ENCODE data around the gene CACNA1B. TPM values are rescaled to one million over a fixed set of nuclear protein-coding genes. Genes with fewer than 3 reads are reported as not detected.

The CACNA1B gene
- polyA plus RNA-seq, 1 experiment, result 0.01 TPM

DNA sequence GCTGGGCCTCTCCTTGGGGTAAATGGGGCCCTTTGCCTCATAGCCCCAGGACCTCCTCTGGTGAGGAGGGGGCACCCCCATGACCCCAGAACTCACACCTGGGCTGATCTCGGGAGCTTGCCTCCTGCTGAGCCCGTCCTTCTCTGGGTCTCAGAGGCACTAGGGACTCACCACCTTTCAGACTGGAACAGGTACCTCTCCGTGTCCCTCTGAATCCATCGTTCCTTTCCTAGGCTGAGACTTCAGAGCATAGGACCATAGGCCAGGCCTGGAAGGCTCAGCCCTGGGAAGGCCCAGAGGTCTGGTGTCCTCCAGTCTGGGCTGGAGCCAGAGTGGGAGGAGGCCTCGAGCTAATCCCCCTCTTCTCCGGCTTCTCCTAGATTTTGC is 97.9 kb downstream of the CACNA1B start:
- no peaks in the 10 kb centered on the region for H3K36me3 ChIP-seq (ENCODE audit: control insufficient read depth, insufficient read depth, low read length)
- no peak overlapping the region for H3K4me3 ChIP-seq (ENCODE audit: low read depth, low read length)
- TF ChIP-seq, protein P1, sequence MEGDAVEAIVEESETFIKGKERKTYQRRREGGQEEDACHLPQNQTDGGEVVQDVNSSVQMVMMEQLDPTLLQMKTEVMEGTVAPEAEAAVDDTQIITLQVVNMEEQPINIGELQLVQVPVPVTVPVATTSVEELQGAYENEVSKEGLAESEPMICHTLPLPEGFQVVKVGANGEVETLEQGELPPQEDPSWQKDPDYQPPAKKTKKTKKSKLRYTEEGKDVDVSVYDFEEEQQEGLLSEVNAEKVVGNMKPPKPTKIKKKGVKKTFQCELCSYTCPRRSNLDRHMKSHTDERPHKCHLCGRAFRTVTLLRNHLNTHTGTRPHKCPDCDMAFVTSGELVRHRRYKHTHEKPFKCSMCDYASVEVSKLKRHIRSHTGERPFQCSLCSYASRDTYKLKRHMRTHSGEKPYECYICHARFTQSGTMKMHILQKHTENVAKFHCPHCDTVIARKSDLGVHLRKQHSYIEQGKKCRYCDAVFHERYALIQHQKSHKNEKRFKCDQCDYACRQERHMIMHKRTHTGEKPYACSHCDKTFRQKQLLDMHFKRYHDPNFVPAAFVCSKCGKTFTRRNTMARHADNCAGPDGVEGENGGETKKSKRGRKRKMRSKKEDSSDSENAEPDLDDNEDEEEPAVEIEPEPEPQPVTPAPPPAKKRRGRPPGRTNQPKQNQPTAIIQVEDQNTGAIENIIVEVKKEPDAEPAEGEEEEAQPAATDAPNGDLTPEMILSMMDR (IDR thresholded peaks at IDR 0.05; ENCODE audit: insufficient read depth, low read depth, low read length), result no peak
- POLR2A ChIA-PET, result no interaction called here
- CTCF ChIA-PET, result no interaction called here
- H3K27me3 ChIP-seq (ENCODE audit: control insufficient read depth, insufficient read depth, low read length), result no peaks in the 10 kb centered on the region
- DNase-seq (ENCODE audit: low read depth), result no peak

DNA sequence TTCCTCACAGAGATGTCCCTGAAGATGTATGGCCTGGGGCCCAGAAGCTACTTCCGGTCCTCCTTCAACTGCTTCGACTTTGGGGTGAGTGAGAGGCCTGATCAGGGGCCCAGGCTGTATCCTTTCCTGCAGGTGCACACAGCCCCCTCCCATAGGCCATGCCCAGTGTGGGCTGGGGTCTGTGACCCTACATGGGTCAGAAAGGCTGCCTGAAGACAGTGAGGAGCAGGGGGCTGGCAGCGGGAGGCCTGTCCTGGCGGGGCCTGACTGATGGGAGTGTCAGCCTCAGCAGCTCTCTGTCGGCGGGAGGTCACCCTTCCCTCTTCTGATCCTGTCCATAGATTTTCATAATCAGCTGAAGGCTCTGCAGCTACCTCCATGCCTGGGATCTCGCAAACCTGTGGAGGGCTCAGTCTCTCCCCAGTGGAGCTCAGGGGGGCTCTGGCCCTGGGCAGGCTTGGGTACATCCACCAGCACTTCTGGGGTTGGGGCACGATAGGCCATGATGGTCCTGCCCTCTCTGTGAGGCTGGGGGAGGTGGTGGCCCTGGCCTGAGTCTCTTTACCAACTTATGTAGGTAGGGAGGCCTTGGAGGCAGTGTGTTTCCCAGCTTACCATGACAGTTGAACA is 98.5 kb downstream of the CACNA1B start:
- H3K36me3 ChIP-seq (ENCODE audit: control insufficient read depth, insufficient read depth, low read length), result no peaks in the 10 kb centered on the region
- ChIA-PET CTCF (no interaction called here), POLR2A (no interaction called here)
- TF ChIP-seq, protein P1 (IDR thresholded peaks at IDR 0.05; ENCODE audit: insufficient read depth, low read depth, low read length), result no peak
- no peak overlapping the region for H3K4me3 ChIP-seq (ENCODE audit: low read depth, low read length)
- DNase-seq (ENCODE audit: low read depth), result no peak
- no peaks in the 10 kb centered on the region for H3K27me3 ChIP-seq (ENCODE audit: control insufficient read depth, insufficient read depth, low read length)

DNA sequence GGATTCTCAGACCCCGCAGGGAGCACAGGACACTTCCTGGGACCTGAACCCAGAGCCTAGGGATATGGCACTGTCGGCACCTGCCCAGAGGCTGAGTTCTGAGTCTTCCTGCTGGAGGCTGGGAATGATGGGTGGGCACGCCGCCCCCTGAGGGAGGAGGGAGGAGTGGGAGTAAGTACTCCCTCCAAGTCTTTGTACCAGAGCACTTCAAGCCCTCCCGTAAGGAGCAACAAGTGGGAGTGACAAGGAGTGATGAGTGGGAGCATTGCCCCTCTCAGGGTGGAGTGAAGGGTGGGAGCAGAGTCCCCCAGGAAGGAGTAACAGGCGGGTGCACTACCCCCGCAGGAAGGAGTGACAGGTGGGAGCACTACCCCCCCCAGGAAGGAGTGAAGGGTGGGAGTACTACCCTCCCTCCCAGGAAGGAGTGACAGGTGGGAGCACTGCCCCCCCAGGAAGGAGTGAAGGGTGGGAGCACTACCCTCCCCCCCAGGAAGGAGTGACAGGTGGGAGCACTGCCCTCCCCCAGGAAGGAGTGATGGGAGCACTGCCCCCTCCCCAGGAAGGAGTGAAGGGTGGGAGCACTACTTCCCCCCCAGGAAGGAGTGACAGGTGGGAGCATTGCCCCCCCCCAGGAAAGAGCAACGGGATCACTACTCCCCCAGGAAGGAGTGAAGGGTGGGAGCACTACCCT is 100.1 kb downstream of the CACNA1B start:
- POLR2A ChIA-PET, result no interaction called here
- CTCF ChIA-PET, result interaction anchor here (0.7 kb wide), 1 partner anchor 63 kb away, joined by 3 read pairs; no protein-coding TSS in a partner anchor
- TF ChIP-seq, protein P1 (IDR thresholded peaks at IDR 0.05; ENCODE audit: insufficient read depth, low read depth, low read length), result no peak
- DNase-seq (ENCODE audit: low read depth), result no peak
- H3K27me3 ChIP-seq (ENCODE audit: control insufficient read depth, insufficient read depth, low read length), result no peaks in the 10 kb centered on the region
- H3K4me3 ChIP-seq (ENCODE audit: low read depth, low read length), result no peak overlapping the region
- H3K36me3 ChIP-seq (ENCODE audit: control insufficient read depth, insufficient read depth, low read length), result no peaks in the 10 kb centered on the region

DNA sequence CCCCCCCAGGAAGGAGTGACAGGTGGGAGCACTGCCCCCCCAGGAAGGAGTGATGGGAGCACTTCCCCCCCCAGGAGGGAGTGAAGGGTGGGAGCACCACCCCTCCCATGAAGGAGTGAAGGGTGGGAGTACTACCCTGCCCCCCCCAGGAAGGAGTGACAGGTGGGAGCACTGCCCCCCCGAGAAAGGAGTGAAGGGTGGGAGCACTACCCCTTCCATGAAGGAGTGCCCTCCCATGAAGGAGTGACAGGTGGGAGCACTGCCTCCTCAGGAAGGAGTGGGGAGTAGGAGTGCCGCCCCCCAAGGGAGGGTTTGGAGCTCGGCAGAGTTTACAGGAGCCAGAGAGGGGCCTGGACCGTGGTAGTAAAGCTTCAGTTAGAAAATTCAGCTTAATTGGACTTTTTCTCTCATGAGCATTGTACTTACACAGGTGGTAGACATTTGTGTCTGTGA is 100.7 kb downstream of the CACNA1B start:
- no peak for DNase-seq (ENCODE audit: low read depth)
- ChIA-PET CTCF (no interaction called here), POLR2A (no interaction called here)
- TF ChIP-seq, protein P1 (IDR thresholded peaks at IDR 0.05; ENCODE audit: insufficient read depth, low read depth, low read length), result no peak
- no peaks in the 10 kb centered on the region for H3K36me3 ChIP-seq (ENCODE audit: control insufficient read depth, insufficient read depth, low read length)
- H3K4me3 ChIP-seq (ENCODE audit: low read depth, low read length), result no peak overlapping the region
- H3K27me3 ChIP-seq (ENCODE audit: control insufficient read depth, insufficient read depth, low read length), result no peaks in the 10 kb centered on the region

DNA sequence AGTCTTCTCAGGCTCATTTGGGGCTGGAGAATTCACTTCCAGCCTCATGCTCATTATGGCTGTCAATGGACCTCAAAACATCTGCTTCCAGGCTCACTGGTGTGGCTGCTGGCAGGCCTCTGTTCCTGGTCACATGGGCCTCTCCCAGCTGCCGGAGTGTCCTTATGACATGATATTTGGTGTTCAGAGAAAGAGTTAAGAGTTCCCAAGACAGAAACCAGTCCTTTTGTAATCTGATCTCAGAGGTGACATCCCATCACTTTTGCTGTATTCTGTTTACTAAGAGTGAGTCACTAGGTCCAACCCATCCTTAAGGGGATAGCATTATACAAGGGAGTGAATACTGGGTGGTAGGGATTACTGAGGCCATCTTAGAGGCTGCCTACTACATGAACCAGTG is 104.6 kb downstream of the CACNA1B start:
- CTCF ChIA-PET, result no interaction called here
- TF ChIP-seq, protein P1 (IDR thresholded peaks at IDR 0.05; ENCODE audit: insufficient read depth, low read depth, low read length), result no peak
- no peaks in the 10 kb centered on the region for H3K27me3 ChIP-seq (ENCODE audit: control insufficient read depth, insufficient read depth, low read length)
- H3K4me3 ChIP-seq (ENCODE audit: low read depth, low read length), result no peak overlapping the region
- no peaks in the 10 kb centered on the region for H3K36me3 ChIP-seq (ENCODE audit: control insufficient read depth, insufficient read depth, low read length)
- no peak for DNase-seq (ENCODE audit: low read depth)
- POLR2A ChIA-PET, result no interaction called here
